ENCODE data around the gene ATP1A4. TPM values are rescaled to one million over a fixed set of nuclear protein-coding genes. Genes with fewer than 3 reads are reported as not detected.

Gene ATP1A4
- total RNA-seq, 1 experiment from 2014 or later: not detected

- intact Hi-C loops (cut with micrococcal nuclease; ENCODE audit: unreplicated experiment): no loop called here
- H3K4me1 ChIP-seq (ENCODE audit: control insufficient read depth, insufficient read depth, low read length): no peaks in the 10 kb centered on the region
- ATAC-seq (no peak), DNase-seq (ENCODE audit: low read depth, low spot score) (no peak)
- TF ChIP-seq TCF7L2 (IDR thresholded peaks at IDR 0.05; ENCODE audit: low read depth, low read length) (no peak), SIN3A (IDR thresholded peaks at IDR 0.05; ENCODE audit: borderline replicate concordance, insufficient read depth, low read depth, low read length) (no peak), REST (IDR thresholded peaks at IDR 0.05; ENCODE audit: insufficient read depth in 1 of 2, low read depth in 2 of 2, low read length in 1 of 2) (no peak), POLR2AphosphoS5 (IDR thresholded peaks at IDR 0.05; ENCODE audit: low read depth, low read length) (no peak), CTCF (IDR thresholded peaks at IDR 0.05) (no peak)
- H3K36me3 ChIP-seq (ENCODE audit: control insufficient read depth, insufficient read depth, low read length): no peaks in the 10 kb centered on the region
- ChIA-PET POLR2A (no interaction called here), CTCF (interaction anchor here (0.7 kb wide), 1 partner anchor 76 kb away, joined by 3 read pairs; no protein-coding TSS in a partner anchor)
- in situ Hi-C loops (cut with HindIII; ENCODE audit: low pct_unique_long_range_greater_than_20kb, low sequenced_read_pairs): no loop called here
- BruUV-seq (replicated peaks): no TSS peak
- no peaks in the 10 kb centered on the region for H3K27me3 ChIP-seq (ENCODE audit: control insufficient read depth, insufficient read depth, low read length)
- no peak overlapping the region for H3K27ac ChIP-seq (ENCODE audit: low read length)
- no peaks in the 10 kb centered on the region for H3K9me3 ChIP-seq (ENCODE audit: control insufficient read depth, insufficient read depth, low read depth, low read length)
- no peak overlapping the region for H3K4me3 ChIP-seq (ENCODE audit: low read depth in 2 of 2, low read length in 2 of 2)
Measured at GRCh38 chr1:160158534-160158933, 7.1 kb downstream of the ATP1A4 start.

- H3K9me3 ChIP-seq (ENCODE audit: control insufficient read depth, insufficient read depth, low read depth, low read length): no peaks in the 10 kb centered on the region
- H3K4me3 ChIP-seq (ENCODE audit: low read depth in 2 of 2, low read length in 2 of 2): no peak overlapping the region
- no peaks in the 10 kb centered on the region for H3K36me3 ChIP-seq (ENCODE audit: control insufficient read depth, insufficient read depth, low read length)
- ATAC-seq (no peak), DNase-seq (ENCODE audit: low read depth, low spot score) (no peak)
- no peak for TF ChIP-seq POLR2AphosphoS5 (IDR thresholded peaks at IDR 0.05; ENCODE audit: low read depth, low read length)
- TF ChIP-seq SIN3A (IDR thresholded peaks at IDR 0.05; ENCODE audit: borderline replicate concordance, insufficient read depth, low read depth, low read length): no peak
- TF ChIP-seq TCF7L2 (IDR thresholded peaks at IDR 0.05; ENCODE audit: low read depth, low read length): no peak
- no peak for TF ChIP-seq CTCF (IDR thresholded peaks at IDR 0.05)
- no peak for TF ChIP-seq REST (IDR thresholded peaks at IDR 0.05; ENCODE audit: insufficient read depth in 1 of 2, low read depth in 2 of 2, low read length in 1 of 2)
- CTCF ChIA-PET: no interaction called here
- H3K4me1 ChIP-seq (ENCODE audit: control insufficient read depth, insufficient read depth, low read length): no peaks in the 10 kb centered on the region
- POLR2A ChIA-PET: no interaction called here
- no peak overlapping the region for H3K27ac ChIP-seq (ENCODE audit: low read length)
- H3K27me3 ChIP-seq (ENCODE audit: control insufficient read depth, insufficient read depth, low read length): peaks cover 5% of the 10 kb centered on the region; the same call in 1 of the 2 replicates
- in situ Hi-C loops (cut with HindIII; ENCODE audit: low pct_unique_long_range_greater_than_20kb, low sequenced_read_pairs): no loop called here
- no TSS peak for BruUV-seq (replicated peaks)
- intact Hi-C loops (cut with micrococcal nuclease; ENCODE audit: unreplicated experiment): no loop called here
Measured at GRCh38 chr1:160159846-160160245, 8.4 kb downstream of the ATP1A4 start.

All from Panc1 (cell line).